WTC11 (cell line): ENCODE results near the gene PPP2R5E. TPM values are rescaled to one million over a fixed set of nuclear protein-coding genes. Genes with fewer than 3 reads are reported as not detected.

Experiments
- ATAC-seq: fragments of 200-7000 bp; cut with Tn5 transposase; 2 replicates; pipeline ENCODE4 v1.10.0; 2021; ENCODE audit warnings: mild to moderate bottlenecking, moderate library complexity
- CTCF ChIA-PET: fragments of 300-600 bp; sonication (Branson Sonifier 250); formaldehyde crosslinking; loops from one replicate; lab custom pipeline; 2021; ENCODE audit warnings: antibody characterized with exemption; lab: Charles Lee
- POLR2A ChIA-PET: fragments of 350-600 bp; sonication (Branson Sonifier 250); formaldehyde crosslinking; loops from one replicate; lab custom pipeline; 2021; ENCODE audit warnings: antibody characterized with exemption; lab: Charles Lee
- DNase-seq: peaks from one replicate; pipeline ENCODE4 v3.0.0; 2021; ENCODE audit warnings: low spot score
- H3K27ac Mint-ChIP-seq: 2 replicates; pipeline ENCODE4 v1.8.0; 2021; ENCODE audit warnings: mixed read lengths
- H3K27me3 Mint-ChIP-seq: 2 replicates; pipeline ENCODE4 v1.8.0; 2021; ENCODE audit warnings: low read depth, mild to moderate bottlenecking, moderate library complexity, mixed read lengths
- H3K36me3 Mint-ChIP-seq: 2 replicates; pipeline ENCODE4 v1.8.0; 2021; ENCODE audit warnings: mixed read lengths
- H3K4me1 Mint-ChIP-seq: 2 replicates; pipeline ENCODE4 v1.8.0; 2022; ENCODE audit warnings: mixed read lengths
- H3K4me3 Mint-ChIP-seq: 2 replicates; pipeline ENCODE4 v1.8.0; 2021; ENCODE audit warnings: mild to moderate bottlenecking, moderate library complexity, mixed read lengths
- H3K9me3 Mint-ChIP-seq: 2 replicates; pipeline ENCODE4 v1.8.0; 2021; ENCODE audit warnings: mixed read lengths
- ATF1 ChIP-seq: sonication (generic); formaldehyde crosslinking; IDR thresholded peaks from 2 replicates; pipeline ENCODE4 v1.8.1; 2023; ENCODE audit warnings: mild to moderate bottlenecking, moderate library complexity, missing genetic modification reagents
- E2F1 ChIP-seq: sonication (generic); formaldehyde crosslinking; IDR thresholded peaks from 2 replicates; pipeline ENCODE4 v1.8.0; 2022; ENCODE audit warnings: mild to moderate bottlenecking, missing genetic modification reagents
- E2F4 ChIP-seq: sonication (generic); formaldehyde crosslinking; IDR thresholded peaks from 2 replicates; pipeline ENCODE4 v1.8.1; 2022; ENCODE audit warnings: low read depth, mild to moderate bottlenecking, moderate library complexity, missing genetic modification reagents, borderline replicate concordance
- IRF2 ChIP-seq: sonication (generic); formaldehyde crosslinking; IDR thresholded peaks from 2 replicates; pipeline ENCODE4 v1.8.0; 2022; ENCODE audit warnings: low read depth, missing genetic modification reagents, borderline replicate concordance
- KAT7 ChIP-seq: sonication (generic); formaldehyde crosslinking; IDR thresholded peaks from 2 replicates; pipeline ENCODE4 v1.8.1; 2023; ENCODE audit warnings: missing genetic modification reagents, mild to moderate bottlenecking, borderline replicate concordance
- MLX ChIP-seq: sonication (generic); formaldehyde crosslinking; IDR thresholded peaks from 2 replicates; pipeline ENCODE4 v1.8.1; 2023; ENCODE audit warnings: mild to moderate bottlenecking, missing genetic modification reagents, moderate library complexity
- MYBL2 ChIP-seq: sonication (generic); formaldehyde crosslinking; IDR thresholded peaks from 2 replicates; pipeline ENCODE4 v1.8.1; 2023; ENCODE audit warnings: mild to moderate bottlenecking, moderate library complexity, missing genetic modification reagents
- NFE2L1 ChIP-seq: sonication (generic); formaldehyde crosslinking; IDR thresholded peaks from 2 replicates; pipeline ENCODE4 v1.8.1; 2023; ENCODE audit warnings: missing genetic modification reagents
- NR1H2 ChIP-seq: sonication (generic); formaldehyde crosslinking; IDR thresholded peaks from 2 replicates; pipeline ENCODE4 v1.9.0; 2021; ENCODE audit warnings: mild to moderate bottlenecking, moderate library complexity, missing genetic modification reagents
- NR3C1 ChIP-seq: sonication (generic); formaldehyde crosslinking; conservative IDR thresholded peaks from 2 replicates; pipeline ENCODE4 v1.8.1; 2023; ENCODE audit warnings: low read depth, mild to moderate bottlenecking, missing genetic modification reagents
- SOX15 ChIP-seq: fragments of 250-450 bp; sonication (Bioruptor Pico); IDR thresholded peaks from 2 replicates; pipeline ENCODE4 v1.9.0; 2021; ENCODE audit warnings: mild to moderate bottlenecking
- TEAD1 ChIP-seq: sonication (generic); formaldehyde crosslinking; IDR thresholded peaks from 2 replicates; pipeline ENCODE4 v1.8.0; 2022; ENCODE audit warnings: mild to moderate bottlenecking, missing genetic modification reagents
- ZBTB43 ChIP-seq: sonication (generic); formaldehyde crosslinking; IDR thresholded peaks from 2 replicates; pipeline ENCODE4 v1.8.1; 2023; ENCODE audit warnings: mild to moderate bottlenecking, missing genetic modification reagents
- ZNF219 ChIP-seq: sonication (generic); formaldehyde crosslinking; IDR thresholded peaks from 2 replicates; pipeline ENCODE4 v1.8.0; 2023; ENCODE audit warnings: missing genetic modification reagents, mild to moderate bottlenecking, borderline replicate concordance
- ZNF396 ChIP-seq: fragments of 250-450 bp; sonication (Bioruptor Pico); IDR thresholded peaks from 2 replicates; pipeline ENCODE4 v1.8.0; 2021; ENCODE audit warnings: mild to moderate bottlenecking, moderate library complexity, borderline replicate concordance
- total RNA-seq: library from RNA; stranded (reverse); gene quantifications from 3 replicates; pipeline ENCODE4 v1.2.3, GENCODE V29; 2021
- TF ChIP-seq, protein P1 (sequence below): sonication (generic); formaldehyde crosslinking; IDR thresholded peaks from 2 replicates; pipeline ENCODE4 v1.8.0; 2022; ENCODE audit warnings: missing genetic modification reagents
- TF ChIP-seq, protein P2 (sequence below): fragments of 250-450 bp; sonication (Bioruptor Pico); IDR thresholded peaks from 2 replicates; pipeline ENCODE4 v1.9.0; 2021; ENCODE audit warnings: mild to moderate bottlenecking, borderline replicate concordance

PPP2R5E gene
- total RNA-seq, 1 experiment from 2014 or later, result 59.0 TPM

GRCh38 chr14:63454863-63455622, 88.1 kb downstream of the PPP2R5E start (continued):
- TF ChIP-seq, protein P1, sequence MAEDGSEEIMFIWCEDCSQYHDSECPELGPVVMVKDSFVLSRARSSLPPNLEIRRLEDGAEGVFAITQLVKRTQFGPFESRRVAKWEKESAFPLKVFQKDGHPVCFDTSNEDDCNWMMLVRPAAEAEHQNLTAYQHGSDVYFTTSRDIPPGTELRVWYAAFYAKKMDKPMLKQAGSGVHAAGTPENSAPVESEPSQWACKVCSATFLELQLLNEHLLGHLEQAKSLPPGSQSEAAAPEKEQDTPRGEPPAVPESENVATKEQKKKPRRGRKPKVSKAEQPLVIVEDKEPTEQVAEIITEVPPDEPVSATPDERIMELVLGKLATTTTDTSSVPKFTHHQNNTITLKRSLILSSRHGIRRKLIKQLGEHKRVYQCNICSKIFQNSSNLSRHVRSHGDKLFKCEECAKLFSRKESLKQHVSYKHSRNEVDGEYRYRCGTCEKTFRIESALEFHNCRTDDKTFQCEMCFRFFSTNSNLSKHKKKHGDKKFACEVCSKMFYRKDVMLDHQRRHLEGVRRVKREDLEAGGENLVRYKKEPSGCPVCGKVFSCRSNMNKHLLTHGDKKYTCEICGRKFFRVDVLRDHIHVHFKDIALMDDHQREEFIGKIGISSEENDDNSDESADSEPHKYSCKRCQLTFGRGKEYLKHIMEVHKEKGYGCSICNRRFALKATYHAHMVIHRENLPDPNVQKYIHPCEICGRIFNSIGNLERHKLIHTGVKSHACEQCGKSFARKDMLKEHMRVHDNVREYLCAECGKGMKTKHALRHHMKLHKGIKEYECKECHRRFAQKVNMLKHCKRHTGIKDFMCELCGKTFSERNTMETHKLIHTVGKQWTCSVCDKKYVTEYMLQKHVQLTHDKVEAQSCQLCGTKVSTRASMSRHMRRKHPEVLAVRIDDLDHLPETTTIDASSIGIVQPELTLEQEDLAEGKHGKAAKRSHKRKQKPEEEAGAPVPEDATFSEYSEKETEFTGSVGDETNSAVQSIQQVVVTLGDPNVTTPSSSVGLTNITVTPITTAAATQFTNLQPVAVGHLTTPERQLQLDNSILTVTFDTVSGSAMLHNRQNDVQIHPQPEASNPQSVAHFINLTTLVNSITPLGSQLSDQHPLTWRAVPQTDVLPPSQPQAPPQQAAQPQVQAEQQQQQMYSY (CRISPR knock-in tag), result no peak
- TF ChIP-seq NFE2L1 (CRISPR knock-in tag) (no peak), SOX15 (CRISPR knock-in tag) (no peak)

DNA sequence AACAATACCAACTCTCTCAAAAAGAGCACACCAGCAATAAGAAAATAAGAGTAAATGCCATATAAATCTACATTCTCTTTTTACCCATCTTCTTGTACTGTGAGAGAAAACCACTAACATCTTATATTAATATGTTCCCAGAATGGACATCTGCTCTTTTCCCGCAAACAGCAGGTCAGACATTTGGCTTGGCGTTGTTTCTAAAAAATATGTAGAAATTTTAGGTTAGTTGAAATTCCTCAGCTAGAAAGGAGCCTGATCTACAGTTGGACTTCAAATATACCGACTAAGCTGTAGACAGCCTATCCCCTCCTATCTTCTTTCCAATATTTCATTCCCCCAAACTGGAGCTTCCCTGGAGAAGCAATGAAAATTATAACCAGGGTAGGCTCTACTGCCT, 88.7 kb downstream of the PPP2R5E start:
- Mint-ChIP-seq H3K36me3 (peaks cover 5% of the 10 kb centered on the region), H3K27ac (no peak overlapping the region), H3K4me3 (no peak overlapping the region), H3K9me3 (no peaks in the 10 kb centered on the region), H3K4me1 (peaks cover 6% of the 10 kb centered on the region), H3K27me3 (no peaks in the 10 kb centered on the region)
- DNase-seq (no peak), ATAC-seq (no peak)
- CTCF ChIA-PET, result interaction anchor here (0.8 kb wide), 1 partner anchor 65 kb away, joined by 3 read pairs; no protein-coding TSS in a partner anchor
- POLR2A ChIA-PET, result no interaction called here
- TF ChIP-seq MYBL2 (CRISPR knock-in tag) (no peak), MLX (CRISPR knock-in tag) (no peak), ZBTB43 (CRISPR knock-in tag) (no peak), E2F1 (CRISPR knock-in tag) (no peak), ATF1 (no peak), KAT7 (CRISPR knock-in tag) (no peak), NR3C1 (CRISPR knock-in tag) (no peak), E2F4 (CRISPR knock-in tag) (no peak), ZNF396 (CRISPR knock-in tag) (no peak), NR1H2 (no peak), IRF2 (CRISPR knock-in tag) (no peak), ZNF219 (CRISPR knock-in tag) (no peak), TEAD1 (CRISPR knock-in tag) (no peak)
- TF ChIP-seq, protein P2, sequence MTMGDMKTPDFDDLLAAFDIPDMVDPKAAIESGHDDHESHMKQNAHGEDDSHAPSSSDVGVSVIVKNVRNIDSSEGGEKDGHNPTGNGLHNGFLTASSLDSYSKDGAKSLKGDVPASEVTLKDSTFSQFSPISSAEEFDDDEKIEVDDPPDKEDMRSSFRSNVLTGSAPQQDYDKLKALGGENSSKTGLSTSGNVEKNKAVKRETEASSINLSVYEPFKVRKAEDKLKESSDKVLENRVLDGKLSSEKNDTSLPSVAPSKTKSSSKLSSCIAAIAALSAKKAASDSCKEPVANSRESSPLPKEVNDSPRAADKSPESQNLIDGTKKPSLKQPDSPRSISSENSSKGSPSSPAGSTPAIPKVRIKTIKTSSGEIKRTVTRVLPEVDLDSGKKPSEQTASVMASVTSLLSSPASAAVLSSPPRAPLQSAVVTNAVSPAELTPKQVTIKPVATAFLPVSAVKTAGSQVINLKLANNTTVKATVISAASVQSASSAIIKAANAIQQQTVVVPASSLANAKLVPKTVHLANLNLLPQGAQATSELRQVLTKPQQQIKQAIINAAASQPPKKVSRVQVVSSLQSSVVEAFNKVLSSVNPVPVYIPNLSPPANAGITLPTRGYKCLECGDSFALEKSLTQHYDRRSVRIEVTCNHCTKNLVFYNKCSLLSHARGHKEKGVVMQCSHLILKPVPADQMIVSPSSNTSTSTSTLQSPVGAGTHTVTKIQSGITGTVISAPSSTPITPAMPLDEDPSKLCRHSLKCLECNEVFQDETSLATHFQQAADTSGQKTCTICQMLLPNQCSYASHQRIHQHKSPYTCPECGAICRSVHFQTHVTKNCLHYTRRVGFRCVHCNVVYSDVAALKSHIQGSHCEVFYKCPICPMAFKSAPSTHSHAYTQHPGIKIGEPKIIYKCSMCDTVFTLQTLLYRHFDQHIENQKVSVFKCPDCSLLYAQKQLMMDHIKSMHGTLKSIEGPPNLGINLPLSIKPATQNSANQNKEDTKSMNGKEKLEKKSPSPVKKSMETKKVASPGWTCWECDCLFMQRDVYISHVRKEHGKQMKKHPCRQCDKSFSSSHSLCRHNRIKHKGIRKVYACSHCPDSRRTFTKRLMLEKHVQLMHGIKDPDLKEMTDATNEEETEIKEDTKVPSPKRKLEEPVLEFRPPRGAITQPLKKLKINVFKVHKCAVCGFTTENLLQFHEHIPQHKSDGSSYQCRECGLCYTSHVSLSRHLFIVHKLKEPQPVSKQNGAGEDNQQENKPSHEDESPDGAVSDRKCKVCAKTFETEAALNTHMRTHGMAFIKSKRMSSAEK, result no peak
